OCI-LY1 (cell line): ENCODE measurements around the gene CCL17.

Experiments used
- H2AFZ ChIP-seq: fragments of 200-600 bp; sonication (generic), shearing (Covaris generic); 2 replicates; pipeline ENCODE4 v1.6.0; 2014; ENCODE audit warnings: antibody characterized with exemption, mild to moderate bottlenecking, low read length
- H3F3A ChIP-seq: fragments of 200-600 bp; sonication (generic), shearing (Covaris generic); 2 replicates; pipeline ENCODE4 v1.6.0; 2014; ENCODE audit warnings: mild to moderate bottlenecking, antibody characterized with exemption, low read length, moderate library complexity; ENCODE audit not compliant: insufficient read depth
- H3K27ac ChIP-seq: fragments of 200-600 bp; sonication (generic); 2 replicates; pipeline ENCODE4 v1.5.1; 2014; ENCODE audit warnings: low read length, mixed run types, mild to moderate bottlenecking, low read depth; ENCODE audit not compliant: poor library complexity, severe bottlenecking
- H3K27me3 ChIP-seq: fragments of 200-600 bp; sonication (generic); 2 replicates; pipeline ENCODE4 v1.6.0; 2014; ENCODE audit warnings: antibody characterized with exemption, mild to moderate bottlenecking, low read length, moderate library complexity; ENCODE audit not compliant: insufficient read depth
- H3K36me3 ChIP-seq: fragments of 200-600 bp; sonication (generic); 2 replicates; pipeline ENCODE4 v1.6.1; 2014; ENCODE audit warnings: mild to moderate bottlenecking, antibody characterized with exemption, low read length, moderate library complexity, mixed read lengths; ENCODE audit not compliant: insufficient read depth
- H3K4me1 ChIP-seq: fragments of 200-600 bp; sonication (generic); 2 replicates; pipeline ENCODE4 v1.5.1; 2014; ENCODE audit warnings: mild to moderate bottlenecking, low read length, moderate library complexity; ENCODE audit not compliant: insufficient read depth, severe bottlenecking
- H3K4me2 ChIP-seq: fragments of 200-600 bp; sonication (generic), shearing (Covaris generic); 2 replicates; pipeline ENCODE4 v1.6.1; 2014; ENCODE audit warnings: low read length
- H3K4me3 ChIP-seq: fragments of 200-600 bp; sonication (generic); 2 replicates; pipeline ENCODE4 v1.5.1; 2014; ENCODE audit warnings: low read length, low read depth, mild to moderate bottlenecking, mixed read lengths; ENCODE audit not compliant: poor library complexity, severe bottlenecking
- H3K79me2 ChIP-seq: fragments of 200-600 bp; shearing (Covaris generic); 2 replicates; pipeline ENCODE4 v1.6.1; 2016; ENCODE audit warnings: mixed run types, low read length, mixed read lengths; ENCODE audit not compliant: insufficient read depth
- H3K9ac ChIP-seq: fragments of 200-600 bp; sonication (generic), shearing (Covaris generic); 2 replicates; pipeline ENCODE4 v1.6.1; 2014; ENCODE audit warnings: mild to moderate bottlenecking, low read length, mixed read lengths
- H3K9me2 ChIP-seq: fragments of 200-600 bp; sonication (generic), shearing (Covaris generic); 2 replicates; pipeline ENCODE4 v1.6.1; 2014; ENCODE audit warnings: low read depth, mild to moderate bottlenecking, low read length, mixed read lengths
- H3K9me3 ChIP-seq: fragments of 200-600 bp; shearing (Covaris generic); 2 replicates; pipeline ENCODE4 v1.6.1; 2014; ENCODE audit warnings: low read length, mixed read lengths
- H4K20me1 ChIP-seq: fragments of 200-600 bp; sonication (generic), shearing (Covaris generic); 2 replicates; pipeline ENCODE4 v1.6.0; 2016; ENCODE audit warnings: mild to moderate bottlenecking, low read length; ENCODE audit not compliant: insufficient read depth
- CTCF ChIP-seq: fragments of 200-600 bp; sonication (generic), shearing (Covaris generic); IDR thresholded peaks from 2 replicates; pipeline ENCODE4 v1.5.1; 2017; ENCODE audit warnings: mild to moderate bottlenecking, antibody characterized with exemption, low read length, moderate library complexity, mixed read lengths
- EZH2 ChIP-seq: fragments of 200-600 bp; sonication (generic), shearing (Covaris generic); IDR thresholded peaks from 2 replicates; pipeline ENCODE4 v1.8.0; 2017; ENCODE audit warnings: borderline replicate concordance, mixed run types, mild to moderate bottlenecking, antibody characterized with exemption, low read length, moderate library complexity, mixed read lengths

CCL17 gene

DNA sequence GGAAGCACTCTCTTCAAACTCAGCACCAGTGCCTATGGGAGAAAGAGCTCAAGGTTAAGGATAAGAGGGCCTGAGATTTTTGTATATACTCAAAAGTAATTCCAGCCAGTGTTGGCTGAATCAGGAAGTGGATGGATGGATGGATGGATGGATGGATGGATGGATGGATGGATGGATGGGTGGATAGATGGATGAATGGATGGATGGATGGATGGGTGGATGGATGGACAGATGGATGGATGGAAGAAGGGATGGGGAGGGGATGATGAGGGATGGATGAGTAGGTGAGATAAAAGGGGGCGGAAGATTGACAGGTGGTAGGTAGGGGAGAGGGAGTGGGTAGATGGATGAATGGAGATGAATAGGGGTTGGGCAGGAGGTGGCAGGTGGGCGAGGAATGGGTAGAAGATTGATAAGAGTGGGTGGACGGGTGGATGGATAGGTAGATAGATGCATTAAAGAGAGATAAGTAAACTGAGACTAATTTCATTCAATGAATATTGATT lies 28.2 kb upstream of the CCL17 start:
- Histone ChIP-seq H3K4me3 (no peak overlapping the region), H3K9me3 (no peaks in the 10 kb centered on the region), H4K20me1 (no peaks in the 10 kb centered on the region), H3K9me2 (no peaks in the 10 kb centered on the region), H3K36me3 (no peaks in the 10 kb centered on the region), H2AFZ (no peak overlapping the region), H3K27me3 (peaks cover 15% of the 10 kb centered on the region), H3K4me2 (no peak overlapping the region), H3K27ac (no peak overlapping the region), H3K4me1 (no peaks in the 10 kb centered on the region), H3K9ac (no peak overlapping the region), H3F3A (no peaks in the 10 kb centered on the region), H3K79me2 (no peaks in the 10 kb centered on the region)
- TF ChIP-seq CTCF (no peak), EZH2 (no peak)

GRCh38 chr16:57377080-57377841 lies 27.3 kb upstream of the CCL17 start:
- TF ChIP-seq EZH2 (no peak), CTCF (no peak)
- Histone ChIP-seq H3K27ac (no peak overlapping the region), H3K27me3 (peaks cover 12% of the 10 kb centered on the region; the same call in 1 of the 2 replicates), H3K9ac (no peak overlapping the region), H3K9me2 (no peaks in the 10 kb centered on the region), H3K4me3 (no peak overlapping the region), H3K9me3 (no peaks in the 10 kb centered on the region), H2AFZ (no peak overlapping the region), H3K36me3 (no peaks in the 10 kb centered on the region), H3K79me2 (no peaks in the 10 kb centered on the region), H3F3A (no peaks in the 10 kb centered on the region), H3K4me1 (no peaks in the 10 kb centered on the region), H4K20me1 (no peaks in the 10 kb centered on the region), H3K4me2 (no peak overlapping the region)

GRCh38 chr16:57379579-57379978 lies 25.0 kb upstream of the CCL17 start:
- H4K20me1 ChIP-seq = no peaks in the 10 kb centered on the region
- H3K79me2 ChIP-seq = no peaks in the 10 kb centered on the region
- no peak overlapping the region for H3K9ac ChIP-seq
- H3K9me3 ChIP-seq = no peaks in the 10 kb centered on the region
- no peak overlapping the region for H3K27ac ChIP-seq
- TF ChIP-seq CTCF = no peak
- no peak for TF ChIP-seq EZH2
- H3K9me2 ChIP-seq = no peaks in the 10 kb centered on the region
- no peaks in the 10 kb centered on the region for H3F3A ChIP-seq
- H3K4me2 ChIP-seq = no peak overlapping the region
- no peak overlapping the region for H2AFZ ChIP-seq
- peaks cover 6% of the 10 kb centered on the region; the same call in 1 of the 2 replicates for H3K27me3 ChIP-seq
- H3K4me1 ChIP-seq = no peaks in the 10 kb centered on the region
- H3K36me3 ChIP-seq = no peaks in the 10 kb centered on the region
- H3K4me3 ChIP-seq = no peak overlapping the region
